ENCODE data around the gene BBS9. TPM values are rescaled to one million over a fixed set of nuclear protein-coding genes. Genes with fewer than 3 reads are reported as not detected.

BBS9 gene
- total and polyA plus RNA-seq, 2 donors from 2014 or later: 9.0 to 23.4 TPM

DNA sequence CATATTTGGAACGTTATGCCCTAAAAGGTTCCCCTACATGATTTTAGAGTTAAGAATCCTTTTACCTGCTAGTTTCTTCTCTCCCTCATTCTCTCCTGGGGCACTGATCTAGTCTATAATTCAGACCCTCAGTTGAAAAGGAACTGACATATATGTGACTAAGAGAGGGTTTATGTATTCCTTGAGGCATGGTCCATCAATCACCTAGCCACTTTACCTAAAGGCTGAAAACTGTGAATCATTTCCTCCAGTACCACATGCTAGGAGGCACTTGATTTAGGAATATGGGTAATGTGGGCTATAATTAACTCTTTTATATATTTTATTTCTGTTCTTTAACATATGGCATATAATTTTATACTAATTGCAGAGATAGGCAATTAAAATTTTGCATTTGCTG is 303.5 kb downstream of the BBS9 start:
- no peak overlapping the region for H3K9ac ChIP-seq (ENCODE audit: low read length in 3 of 3)
- TF ChIP-seq, protein P1, sequence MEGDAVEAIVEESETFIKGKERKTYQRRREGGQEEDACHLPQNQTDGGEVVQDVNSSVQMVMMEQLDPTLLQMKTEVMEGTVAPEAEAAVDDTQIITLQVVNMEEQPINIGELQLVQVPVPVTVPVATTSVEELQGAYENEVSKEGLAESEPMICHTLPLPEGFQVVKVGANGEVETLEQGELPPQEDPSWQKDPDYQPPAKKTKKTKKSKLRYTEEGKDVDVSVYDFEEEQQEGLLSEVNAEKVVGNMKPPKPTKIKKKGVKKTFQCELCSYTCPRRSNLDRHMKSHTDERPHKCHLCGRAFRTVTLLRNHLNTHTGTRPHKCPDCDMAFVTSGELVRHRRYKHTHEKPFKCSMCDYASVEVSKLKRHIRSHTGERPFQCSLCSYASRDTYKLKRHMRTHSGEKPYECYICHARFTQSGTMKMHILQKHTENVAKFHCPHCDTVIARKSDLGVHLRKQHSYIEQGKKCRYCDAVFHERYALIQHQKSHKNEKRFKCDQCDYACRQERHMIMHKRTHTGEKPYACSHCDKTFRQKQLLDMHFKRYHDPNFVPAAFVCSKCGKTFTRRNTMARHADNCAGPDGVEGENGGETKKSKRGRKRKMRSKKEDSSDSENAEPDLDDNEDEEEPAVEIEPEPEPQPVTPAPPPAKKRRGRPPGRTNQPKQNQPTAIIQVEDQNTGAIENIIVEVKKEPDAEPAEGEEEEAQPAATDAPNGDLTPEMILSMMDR (IDR thresholded peaks at IDR 0.05; ENCODE audit: borderline replicate concordance, extremely low read depth, insufficient read depth): no peak
- no peaks in the 10 kb centered on the region for H3K27me3 ChIP-seq (ENCODE audit: control insufficient read depth, insufficient read depth, low read length)
- H3K36me3 ChIP-seq (ENCODE audit: control insufficient read depth in 2 of 3, insufficient read depth in 3 of 3, low read length in 3 of 3): no peaks in the 10 kb centered on the region
- intact Hi-C loops (cut with DNase I): no loop called here
- no peaks in the 10 kb centered on the region for H3K9me3 ChIP-seq (ENCODE audit: control insufficient read depth in 2 of 3, insufficient read depth in 1 of 3, low read length in 3 of 3)
- no peak for DNase-seq
- no peaks in the 10 kb centered on the region for H3K4me1 ChIP-seq (ENCODE audit: control insufficient read depth in 2 of 3, insufficient read depth in 2 of 3, low read depth in 1 of 3, low read length in 3 of 3)
- no peak overlapping the region for H3K4me3 ChIP-seq (ENCODE audit: low read length in 3 of 3)
- no peak overlapping the region for H3K27ac ChIP-seq (ENCODE audit: low read depth in 2 of 2, low read length in 2 of 2)
- FAIRE-seq: no peak

DNA sequence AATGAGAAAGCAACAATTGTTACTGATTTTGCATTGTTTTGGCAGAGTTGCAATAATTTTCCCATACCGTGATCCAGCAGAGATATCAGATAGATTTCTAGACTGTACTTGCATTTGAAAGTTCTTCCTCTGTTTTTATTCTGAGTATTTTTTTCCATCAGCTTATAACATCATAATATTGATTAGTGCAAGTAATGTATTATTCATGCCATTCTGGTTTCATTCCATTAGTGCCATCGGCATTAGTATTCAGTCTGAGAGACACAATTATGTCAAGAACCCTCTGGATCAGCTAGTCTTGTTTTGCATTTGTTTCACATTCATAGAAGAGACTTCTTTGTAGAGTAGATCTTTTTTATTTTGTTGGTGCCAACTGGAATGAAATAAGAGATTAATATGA is 304.0 kb downstream of the BBS9 start:
- TF ChIP-seq, protein P1 (IDR thresholded peaks at IDR 0.05; ENCODE audit: borderline replicate concordance, extremely low read depth, insufficient read depth): no peak
- no peak for DNase-seq
- H3K27ac ChIP-seq (ENCODE audit: low read depth in 2 of 2, low read length in 2 of 2): no peak overlapping the region
- H3K9ac ChIP-seq (ENCODE audit: low read length in 3 of 3): no peak overlapping the region
- no peak overlapping the region for H3K4me3 ChIP-seq (ENCODE audit: low read length in 3 of 3)
- FAIRE-seq: no peak
- no peaks in the 10 kb centered on the region for H3K27me3 ChIP-seq (ENCODE audit: control insufficient read depth, insufficient read depth, low read length)
- H3K9me3 ChIP-seq (ENCODE audit: control insufficient read depth in 2 of 3, insufficient read depth in 1 of 3, low read length in 3 of 3): no peaks in the 10 kb centered on the region
- H3K36me3 ChIP-seq (ENCODE audit: control insufficient read depth in 2 of 3, insufficient read depth in 3 of 3, low read length in 3 of 3): no peaks in the 10 kb centered on the region
- intact Hi-C loops (cut with DNase I): no loop called here
- H3K4me1 ChIP-seq (ENCODE audit: control insufficient read depth in 2 of 3, insufficient read depth in 2 of 3, low read depth in 1 of 3, low read length in 3 of 3): no peaks in the 10 kb centered on the region

DNA sequence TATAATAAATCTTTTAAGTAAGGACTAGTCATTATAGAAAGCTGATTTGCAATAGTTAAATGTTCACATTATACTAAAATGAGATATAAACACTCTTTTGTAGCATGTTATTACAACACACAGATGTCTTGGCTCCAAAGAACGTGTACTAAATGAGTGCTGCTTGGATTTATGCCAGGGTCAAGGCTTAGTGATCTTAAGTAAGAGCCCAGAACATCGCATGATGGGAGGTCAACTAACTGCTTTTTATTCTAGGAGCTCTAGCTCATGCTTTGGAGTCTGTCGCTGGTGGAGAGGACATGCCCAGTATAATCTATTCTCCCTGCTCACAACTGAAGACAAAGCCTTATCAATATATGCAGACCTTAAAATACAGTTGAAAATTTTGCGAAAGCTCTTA is 315.1 kb downstream of the BBS9 start:
- Histone ChIP-seq H3K9ac (ENCODE audit: low read length in 3 of 3) (no peak overlapping the region), H3K27me3 (ENCODE audit: control insufficient read depth, insufficient read depth, low read length) (no peaks in the 10 kb centered on the region), H3K4me3 (ENCODE audit: low read length in 3 of 3) (no peak overlapping the region), H3K27ac (ENCODE audit: low read depth in 2 of 2, low read length in 2 of 2) (no peak overlapping the region), H3K9me3 (ENCODE audit: control insufficient read depth in 2 of 3, insufficient read depth in 1 of 3, low read length in 3 of 3) (no peaks in the 10 kb centered on the region), H3K4me1 (ENCODE audit: control insufficient read depth in 2 of 3, insufficient read depth in 2 of 3, low read depth in 1 of 3, low read length in 3 of 3) (no peaks in the 10 kb centered on the region), H3K36me3 (ENCODE audit: control insufficient read depth in 2 of 3, insufficient read depth in 3 of 3, low read length in 3 of 3) (no peaks in the 10 kb centered on the region)
- DNase-seq (peak in 2 of 5 donors; percentile 44 to 68), FAIRE-seq (no peak)
- intact Hi-C loops (cut with DNase I): no loop called here
- TF ChIP-seq, protein P1 (IDR thresholded peaks at IDR 0.05; ENCODE audit: borderline replicate concordance, extremely low read depth, insufficient read depth): no peak

DNA sequence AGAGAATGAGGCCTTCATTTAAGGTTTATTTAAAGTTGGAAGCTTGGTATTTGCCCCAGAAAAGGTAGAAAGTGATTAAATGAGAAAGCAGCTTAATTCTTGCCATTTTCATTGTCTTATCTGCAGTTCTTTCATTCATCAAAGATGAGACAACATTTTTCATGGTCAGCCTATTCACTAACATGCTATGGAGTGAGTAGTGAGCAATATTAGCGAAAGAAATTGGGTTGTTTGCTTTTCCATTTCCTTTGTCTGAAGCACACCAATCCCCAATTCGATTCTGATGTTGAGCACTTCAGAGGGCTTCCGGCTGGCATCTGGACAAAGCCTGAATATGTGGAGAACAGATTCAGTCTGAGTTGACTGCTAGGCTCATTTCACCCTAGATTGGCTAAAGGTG is 317.2 kb downstream of the BBS9 start:
- intact Hi-C loops (cut with DNase I): no loop called here
- no peak overlapping the region for H3K4me3 ChIP-seq (ENCODE audit: low read length in 3 of 3)
- no peaks in the 10 kb centered on the region for H3K27me3 ChIP-seq (ENCODE audit: control insufficient read depth, insufficient read depth, low read length)
- DNase-seq (no peak), FAIRE-seq (no peak)
- H3K9ac ChIP-seq (ENCODE audit: low read length in 3 of 3): no peak overlapping the region
- no peaks in the 10 kb centered on the region for H3K9me3 ChIP-seq (ENCODE audit: control insufficient read depth in 2 of 3, insufficient read depth in 1 of 3, low read length in 3 of 3)
- TF ChIP-seq, protein P1 (IDR thresholded peaks at IDR 0.05; ENCODE audit: borderline replicate concordance, extremely low read depth, insufficient read depth): no peak
- no peak overlapping the region for H3K27ac ChIP-seq (ENCODE audit: low read depth in 2 of 2, low read length in 2 of 2)
- no peaks in the 10 kb centered on the region for H3K36me3 ChIP-seq (ENCODE audit: control insufficient read depth in 2 of 3, insufficient read depth in 3 of 3, low read length in 3 of 3)
- no peaks in the 10 kb centered on the region for H3K4me1 ChIP-seq (ENCODE audit: control insufficient read depth in 2 of 3, insufficient read depth in 2 of 3, low read depth in 1 of 3, low read length in 3 of 3)

All from kidney (tissue), 14 donors.